ENCODE measurements around the gene DNM3.

The DNM3 gene

DNA sequence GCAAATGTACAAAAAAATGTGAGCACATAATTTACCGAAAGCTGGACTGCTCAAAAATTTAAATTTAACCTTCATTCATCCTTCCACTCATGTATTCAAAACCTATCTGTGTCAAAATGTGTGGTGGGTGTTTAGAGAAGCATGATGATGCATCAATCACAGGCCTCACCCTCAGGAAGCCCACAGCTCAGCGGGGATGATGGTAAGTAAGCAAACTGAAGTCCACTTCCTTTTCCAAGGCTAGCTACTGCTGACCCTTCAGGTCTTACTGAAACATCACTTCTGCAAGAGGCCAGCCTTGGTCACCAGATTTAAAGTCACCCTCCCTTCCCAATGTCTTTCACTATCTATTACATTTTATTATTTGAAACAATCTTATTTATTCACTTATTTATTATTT lies 254.5 kb downstream of the DNM3 start:
- Histone ChIP-seq H3K4me1 (no peaks in the 10 kb centered on the region), H3K36me3 (no peaks in the 10 kb centered on the region), H3K27me3 (no peaks in the 10 kb centered on the region), H3K9me3 (no peaks in the 10 kb centered on the region), H3K4me3 (ENCODE audit: low read depth, low read length) (no peak overlapping the region)
- no peak for TF ChIP-seq CTCF (IDR thresholded peaks at IDR 0.05; ENCODE audit: low read depth, low read length)
- no peak for DNase-seq

GRCh38 chr1:172105230-172105629 lies 263.9 kb downstream of the DNM3 start:
- no peaks in the 10 kb centered on the region for H3K27me3 ChIP-seq
- no peak overlapping the region for H3K4me3 ChIP-seq (ENCODE audit: low read depth, low read length)
- no peak for DNase-seq
- H3K36me3 ChIP-seq = no peaks in the 10 kb centered on the region
- H3K9me3 ChIP-seq = no peaks in the 10 kb centered on the region
- H3K4me1 ChIP-seq = peaks cover 11% of the 10 kb centered on the region; the same call in 1 of the 2 replicates
- TF ChIP-seq CTCF (IDR thresholded peaks at IDR 0.05; ENCODE audit: low read depth, low read length) = no peak

- TF ChIP-seq CTCF (IDR thresholded peaks at IDR 0.05; ENCODE audit: low read depth, low read length) = no peak
Observed at GRCh38 chr1:172107316-172107975, 266.1 kb downstream of the DNM3 start.

GRCh38 chr1:172108161-172108893 lies 267.0 kb downstream of the DNM3 start:
- Histone ChIP-seq H3K9me3 (no peaks in the 10 kb centered on the region), H3K4me3 (ENCODE audit: low read depth, low read length) (no peak overlapping the region), H3K27me3 (no peaks in the 10 kb centered on the region), H3K4me1 (peaks cover 16% of the 10 kb centered on the region), H3K36me3 (no peaks in the 10 kb centered on the region)
- no peak for TF ChIP-seq CTCF (IDR thresholded peaks at IDR 0.05; ENCODE audit: low read depth, low read length)
- no peak for DNase-seq

More at GRCh38 chr1:172107316-172107975, 266.1 kb downstream of the DNM3 start:
- no peak overlapping the region for H3K4me3 ChIP-seq (ENCODE audit: low read depth, low read length)
- H3K4me1 ChIP-seq = peaks cover 15% of the 10 kb centered on the region
- H3K36me3 ChIP-seq = no peaks in the 10 kb centered on the region
- H3K9me3 ChIP-seq = no peaks in the 10 kb centered on the region
- no peaks in the 10 kb centered on the region for H3K27me3 ChIP-seq
- no peak for DNase-seq

- DNase-seq = peak; percentile 11
- TF ChIP-seq CTCF (IDR thresholded peaks at IDR 0.05; ENCODE audit: low read depth, low read length) = no peak
- Histone ChIP-seq H3K36me3 (no peaks in the 10 kb centered on the region), H3K4me3 (ENCODE audit: low read depth, low read length) (no peak overlapping the region), H3K27me3 (no peaks in the 10 kb centered on the region), H3K4me1 (peaks cover 21% of the 10 kb centered on the region), H3K9me3 (no peaks in the 10 kb centered on the region)
Observed at GRCh38 chr1:172109359-172109758, 268.1 kb downstream of the DNM3 start.

GRCh38 chr1:172112576-172112975 lies 271.3 kb downstream of the DNM3 start:
- no peaks in the 10 kb centered on the region for H3K9me3 ChIP-seq
- no peak overlapping the region for H3K4me3 ChIP-seq (ENCODE audit: low read depth, low read length)

More at GRCh38 chr1:172112576-172112975, 271.3 kb downstream of the DNM3 start:
- TF ChIP-seq CTCF (IDR thresholded peaks at IDR 0.05; ENCODE audit: low read depth, low read length) = no peak
- H3K4me1 ChIP-seq = peaks cover 21% of the 10 kb centered on the region
- H3K27me3 ChIP-seq = no peaks in the 10 kb centered on the region
- no peak for DNase-seq
- H3K36me3 ChIP-seq = no peaks in the 10 kb centered on the region

Measured in BE2C (cell line).